Smooth muscle cell (in vitro differentiated cells): Measurements from ENCODE around the gene TRABD2B. TPM values are rescaled to one million over a fixed set of nuclear protein-coding genes. Genes with fewer than 3 reads are reported as not detected.

Source experiments
- DNase-seq: peaks from one replicate; lab custom pipeline; 2025; ENCODE audit not compliant: unreplicated experiment; lab: John Stamatoyannopoulos, UW
- H2AFZ ChIP-seq: fragments of 200-600 bp; sonication (generic); 2 replicates; pipeline ENCODE4 v1.6.0; 2016; ENCODE audit warnings: antibody characterized with exemption, low read depth, mild to moderate bottlenecking
- H3F3A ChIP-seq: fragments of 200-600 bp; sonication (generic); 2 replicates; pipeline ENCODE4 v1.6.0; 2017; ENCODE audit warnings: antibody characterized with exemption, low read depth
- H3K27ac ChIP-seq: fragments of 200-600 bp; sonication (generic); 2 replicates; pipeline ENCODE4 v1.5.1; 2016; ENCODE audit warnings: low read depth, mild to moderate bottlenecking
- H3K27me3 ChIP-seq: fragments of 200-600 bp; sonication (generic); 2 replicates; pipeline ENCODE4 v1.6.1; 2016; ENCODE audit warnings: low read depth, mild to moderate bottlenecking
- H3K36me3 ChIP-seq: fragments of 200-600 bp; sonication (generic); 2 replicates; pipeline ENCODE4 v1.5.1; 2016; ENCODE audit warnings: low read depth
- H3K4me1 ChIP-seq: fragments of 200-600 bp; sonication (generic); 2 replicates; pipeline ENCODE4 v1.5.1; 2016; ENCODE audit warnings: low read depth
- H3K4me2 ChIP-seq: fragments of 200-600 bp; sonication (generic); 2 replicates; pipeline ENCODE4 v1.6.0; 2016; ENCODE audit warnings: mild to moderate bottlenecking
- H3K4me3 ChIP-seq: fragments of 200-600 bp; sonication (generic); 2 replicates; pipeline ENCODE4 v1.5.1; 2016; ENCODE audit warnings: mild to moderate bottlenecking
- H3K79me2 ChIP-seq: fragments of 200-600 bp; sonication (generic); 2 replicates; pipeline ENCODE4 v1.6.0; 2016; ENCODE audit warnings: low read depth, mild to moderate bottlenecking
- H3K9ac ChIP-seq: fragments of 200-600 bp; sonication (generic); 2 replicates; pipeline ENCODE4 v1.6.0; 2016; ENCODE audit warnings: low read depth
- H3K9me3 ChIP-seq: fragments of 200-600 bp; sonication (generic); replicated peaks from 2 replicates; pipeline ENCODE4 v1.5.1; 2016; ENCODE audit warnings: low read depth
- H4K20me1 ChIP-seq: fragments of 200-600 bp; sonication (generic); 2 replicates; pipeline ENCODE4 v1.6.0; 2016; ENCODE audit warnings: low read depth
- CTCF ChIP-seq: fragments of 200-600 bp; sonication (generic); IDR thresholded peaks from 2 replicates; pipeline ENCODE4 v1.5.1; 2017; ENCODE audit warnings: borderline replicate concordance, mild to moderate bottlenecking, antibody characterized with exemption; ENCODE audit not compliant: insufficient read depth, poor library complexity, severe bottlenecking
- WGBS: methylation state at CpG from one replicate; pipeline ENCODE4 v1.1.7; 2016; ENCODE audit warnings: low lambda C conversion rate; 5-methylcytosine and 5-hydroxymethylcytosine counted together
- polyA plus RNA-seq: library from polyadenylated mRNA; unstranded; fragments of >200 nt; fragmentation: Nextera tagmentation; extraction: Ambion mirVana; gene quantifications from 2 replicates; pipeline ENCODE4 v1.2.1, GENCODE V29; 2016
- total RNA-seq: library from RNA; depleted of rRNA; stranded (reverse); fragments of >200 nt; gene quantifications from 2 replicates; pipeline ENCODE4 v1.2.3, GENCODE V29; 2014

The TRABD2B gene
- total and polyA plus RNA-seq, 2 experiments from 2014 or later, result 0.94 to 4.9 TPM

GRCh38 chr1:47986761-47987200 lies 10.4 kb downstream of the TRABD2B start:
- peaks cover 23% of the 10 kb centered on the region for H3F3A ChIP-seq
- WGBS, result 20% methylated on average over 19 of the region's 19 CpGs
- H3K4me3 ChIP-seq, result peak overlapping the region; percentile 14
- no peak for DNase-seq
- peaks cover 9% of the 10 kb centered on the region for H3K79me2 ChIP-seq
- H2AFZ ChIP-seq, result peak overlapping the region; percentile 14
- no peaks in the 10 kb centered on the region for H3K36me3 ChIP-seq
- H3K27me3 ChIP-seq, result peaks cover 25% of the 10 kb centered on the region
- H3K9ac ChIP-seq, result peak overlapping the region; percentile 15
- H3K4me2 ChIP-seq, result peak overlapping the region; percentile 79
- H4K20me1 ChIP-seq, result peaks cover 81% of the 10 kb centered on the region
- peak overlapping the region; percentile 50 for H3K27ac ChIP-seq
- H3K9me3 ChIP-seq, result no peaks in the 10 kb centered on the region
- peaks cover 17% of the 10 kb centered on the region for H3K4me1 ChIP-seq
- no peak for TF ChIP-seq CTCF

GRCh38 chr1:47985018-47985417 lies 12.2 kb downstream of the TRABD2B start:
- Histone ChIP-seq H3K79me2 (peaks cover 3% of the 10 kb centered on the region), H3K27me3 (peaks cover 19% of the 10 kb centered on the region), H3K27ac (no peak overlapping the region), H3K4me2 (no peak overlapping the region), H3K4me3 (no peak overlapping the region), H4K20me1 (peaks cover 82% of the 10 kb centered on the region), H3F3A (peaks cover 23% of the 10 kb centered on the region), H3K36me3 (no peaks in the 10 kb centered on the region), H3K4me1 (peaks cover 17% of the 10 kb centered on the region), H2AFZ (no peak overlapping the region), H3K9ac (no peak overlapping the region), H3K9me3 (no peaks in the 10 kb centered on the region)
- DNase-seq, result no peak
- TF ChIP-seq CTCF, result no peak
- WGBS, result 86% methylated on average over 4 of the region's 4 CpGs

GRCh38 chr1:47984175-47984789 lies 12.9 kb downstream of the TRABD2B start:
- no peaks in the 10 kb centered on the region for H3K9me3 ChIP-seq
- H3F3A ChIP-seq, result peaks cover 23% of the 10 kb centered on the region
- TF ChIP-seq CTCF, result no peak
- 14% methylated on average over 39 of the region's 46 CpGs for WGBS
- no peaks in the 10 kb centered on the region for H3K36me3 ChIP-seq
- H3K79me2 ChIP-seq, result peaks cover 3% of the 10 kb centered on the region
- no peak overlapping the region for H3K27ac ChIP-seq
- H3K27me3 ChIP-seq, result peaks cover 19% of the 10 kb centered on the region
- no peak overlapping the region for H3K9ac ChIP-seq
- DNase-seq, result no peak
- H3K4me3 ChIP-seq, result peak overlapping the region; percentile 39
- H3K4me2 ChIP-seq, result peak overlapping the region; percentile 86
- H3K4me1 ChIP-seq, result peaks cover 17% of the 10 kb centered on the region
- H2AFZ ChIP-seq, result no peak overlapping the region
- H4K20me1 ChIP-seq, result peaks cover 84% of the 10 kb centered on the region

GRCh38 chr1:47983691-47984090 lies 13.5 kb downstream of the TRABD2B start:
- Histone ChIP-seq H3K79me2 (peaks cover 3% of the 10 kb centered on the region), H3F3A (peaks cover 23% of the 10 kb centered on the region), H3K27me3 (peaks cover 19% of the 10 kb centered on the region), H3K9me3 (no peaks in the 10 kb centered on the region), H3K27ac (no peak overlapping the region), H3K9ac (no peak overlapping the region), H3K4me2 (peak overlapping the region; percentile 86), H4K20me1 (peaks cover 87% of the 10 kb centered on the region), H3K36me3 (no peaks in the 10 kb centered on the region), H3K4me1 (peaks cover 17% of the 10 kb centered on the region), H3K4me3 (peak overlapping the region; percentile 39), H2AFZ (no peak overlapping the region)
- TF ChIP-seq CTCF, result no peak
- 12% methylated on average over 12 of the region's 12 CpGs for WGBS
- DNase-seq, result no peak
